MCF 10A (cell line): Measurements from ENCODE around the gene LTK. TPM values are rescaled to one million over a fixed set of nuclear protein-coding genes. Genes with fewer than 3 reads are reported as not detected.

ENCODE experiments used
- BruUV-seq: library from RNA; stranded (reverse); fragments of 400-500 nt; replicated peaks from 2 replicates; lab custom pipeline; 2021; lab: Mats Ljungman, UMichigan
- CTCF ChIA-PET: fragments of 300-600 bp; sonication (Branson Sonifier 250); formaldehyde crosslinking; extraction: SDS; loops from one replicate; lab custom pipeline; 2021; ENCODE audit warnings: antibody characterized with exemption, inconsistent platforms; lab: Yijun Ruan, JAX
- POLR2A ChIA-PET: fragments of 300-600, 350-650 bp; sonication (Branson Sonifier 250); formaldehyde crosslinking; extraction: SDS; loops from one replicate; lab custom pipeline; 2020; ENCODE audit warnings: antibody characterized with exemption, inconsistent platforms; lab: Yijun Ruan, JAX
- DNase-seq: peaks from one replicate; pipeline ENCODE4 v3.0.0-alpha.2; 2018; ENCODE audit not compliant: unreplicated experiment
- H3K27ac Mint-ChIP-seq: one replicate; pipeline ENCODE4 v1.8.0; 2022; ENCODE audit warnings: mild to moderate bottlenecking, low read depth, mixed read lengths; ENCODE audit not compliant: unreplicated experiment
- H3K27me3 Mint-ChIP-seq: one replicate; pipeline ENCODE4 v1.8.0; 2022; ENCODE audit warnings: mixed read lengths; ENCODE audit not compliant: insufficient read depth, unreplicated experiment
- H3K36me3 Mint-ChIP-seq: one replicate; pipeline ENCODE4 v1.8.0; 2022; ENCODE audit warnings: mild to moderate bottlenecking, moderate library complexity, mixed read lengths; ENCODE audit not compliant: insufficient read depth, unreplicated experiment
- H3K4me1 Mint-ChIP-seq: one replicate; pipeline ENCODE4 v1.8.0; 2022; ENCODE audit warnings: mixed read lengths; ENCODE audit not compliant: insufficient read depth, unreplicated experiment
- H3K4me3 Mint-ChIP-seq: one replicate; pipeline ENCODE4 v1.8.0; 2022; ENCODE audit warnings: mild to moderate bottlenecking, moderate library complexity, mixed read lengths; ENCODE audit not compliant: unreplicated experiment
- H3K9me3 Mint-ChIP-seq: one replicate; pipeline ENCODE4 v1.8.0; 2022; ENCODE audit warnings: mixed read lengths; ENCODE audit not compliant: unreplicated experiment
- intact Hi-C: fragments of 100-400 bp; cut with micrococcal nuclease; formaldehyde crosslinking; loops from 2 replicates; pipeline ENCODE4 v1.14.1; 2022
- total RNA-seq: library from RNA; stranded (reverse); gene quantifications from 2 replicates; pipeline ENCODE4 v1.2.3, GENCODE V29; 2022
- TF ChIP-seq, protein P1 (sequence below): fragments of 200-600 bp; IDR thresholded peaks from one replicate; pipeline ENCODE4 v1.8.0; 2022; ENCODE audit warnings: antibody characterized with exemption, mild to moderate bottlenecking; ENCODE audit not compliant: unreplicated experiment

LTK gene
- total RNA-seq, 1 experiment from 2014 or later: not detected

DNA sequence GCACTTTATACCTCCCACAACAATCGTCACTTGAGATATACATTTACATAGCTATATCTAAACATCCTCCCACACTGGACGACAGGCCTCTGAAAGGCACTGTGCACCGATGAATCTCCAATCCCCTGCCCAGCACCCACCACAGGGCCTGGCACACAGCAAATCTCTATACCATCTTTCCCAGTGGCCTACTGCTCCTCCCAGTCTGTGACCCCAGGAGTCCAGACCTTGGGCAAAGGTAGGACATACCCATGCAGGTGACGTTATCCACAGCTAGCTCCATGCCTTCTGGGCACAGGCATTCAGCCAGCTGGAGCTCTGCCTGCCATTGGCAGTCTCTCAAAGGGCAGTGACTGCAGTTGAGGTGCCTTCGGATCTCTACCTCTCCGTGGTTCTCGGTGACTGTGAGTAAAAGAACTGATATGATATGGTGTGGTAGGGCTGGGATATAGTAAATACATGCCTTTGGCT, 5.8 kb downstream of the LTK start:
- no TSS peak for BruUV-seq
- H3K27me3 Mint-ChIP-seq: no peaks in the 10 kb centered on the region
- no peaks in the 10 kb centered on the region for H3K9me3 Mint-ChIP-seq
- DNase-seq: peak; percentile 89
- ChIA-PET POLR2A (interaction anchor here (0.6 to 2.2 kb wide), 10 partner anchors 10 to 1145 kb away, joined by 3 to 10 read pairs (median 4); partner anchors contain the start of genes ITPKA and RPAP1), CTCF (interaction anchor here (0.6 to 2.8 kb wide), 6 partner anchors 11 to 197 kb away, joined by 3 to 17 read pairs (median 4); no protein-coding TSS in a partner anchor)
- no peak overlapping the region for H3K4me3 Mint-ChIP-seq
- no peak overlapping the region for H3K27ac Mint-ChIP-seq
- H3K4me1 Mint-ChIP-seq: peaks cover 7% of the 10 kb centered on the region
- TF ChIP-seq, protein P1, sequence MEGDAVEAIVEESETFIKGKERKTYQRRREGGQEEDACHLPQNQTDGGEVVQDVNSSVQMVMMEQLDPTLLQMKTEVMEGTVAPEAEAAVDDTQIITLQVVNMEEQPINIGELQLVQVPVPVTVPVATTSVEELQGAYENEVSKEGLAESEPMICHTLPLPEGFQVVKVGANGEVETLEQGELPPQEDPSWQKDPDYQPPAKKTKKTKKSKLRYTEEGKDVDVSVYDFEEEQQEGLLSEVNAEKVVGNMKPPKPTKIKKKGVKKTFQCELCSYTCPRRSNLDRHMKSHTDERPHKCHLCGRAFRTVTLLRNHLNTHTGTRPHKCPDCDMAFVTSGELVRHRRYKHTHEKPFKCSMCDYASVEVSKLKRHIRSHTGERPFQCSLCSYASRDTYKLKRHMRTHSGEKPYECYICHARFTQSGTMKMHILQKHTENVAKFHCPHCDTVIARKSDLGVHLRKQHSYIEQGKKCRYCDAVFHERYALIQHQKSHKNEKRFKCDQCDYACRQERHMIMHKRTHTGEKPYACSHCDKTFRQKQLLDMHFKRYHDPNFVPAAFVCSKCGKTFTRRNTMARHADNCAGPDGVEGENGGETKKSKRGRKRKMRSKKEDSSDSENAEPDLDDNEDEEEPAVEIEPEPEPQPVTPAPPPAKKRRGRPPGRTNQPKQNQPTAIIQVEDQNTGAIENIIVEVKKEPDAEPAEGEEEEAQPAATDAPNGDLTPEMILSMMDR: no peak
- intact Hi-C loops: loop anchor here (1.0 kb wide), 1 partner anchor 32 kb away; no protein-coding TSS in a partner anchor
- no peaks in the 10 kb centered on the region for H3K36me3 Mint-ChIP-seq

DNA sequence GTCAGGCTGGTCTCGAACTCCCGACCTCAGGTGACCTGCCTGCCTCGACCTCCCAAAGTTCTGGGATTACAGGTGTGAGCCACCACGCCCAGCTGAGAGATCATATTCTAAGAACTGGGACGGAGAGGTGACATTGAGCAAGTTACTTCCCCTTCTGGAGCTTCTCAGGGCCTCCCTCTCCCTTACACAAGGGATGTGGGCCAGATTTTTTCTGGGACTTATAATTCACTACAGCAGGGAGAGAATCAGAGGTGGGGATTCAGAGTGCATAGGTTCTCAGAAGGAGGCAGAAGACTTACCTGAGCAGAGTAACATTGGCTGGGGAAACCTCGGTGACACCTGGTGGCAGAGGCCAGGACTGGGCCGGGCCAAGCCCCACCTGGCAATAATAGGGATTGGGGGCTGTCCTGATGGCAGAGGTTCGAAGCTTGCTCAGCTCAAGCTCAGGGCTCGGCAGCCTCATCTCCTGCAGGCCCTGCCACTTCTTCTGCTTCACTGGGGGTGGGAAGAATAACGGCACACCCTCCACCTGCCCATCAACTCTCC, 6.8 kb downstream of the LTK start:
- Mint-ChIP-seq H3K27me3 (no peaks in the 10 kb centered on the region), H3K9me3 (no peaks in the 10 kb centered on the region), H3K27ac (no peak overlapping the region), H3K36me3 (no peaks in the 10 kb centered on the region), H3K4me3 (no peak overlapping the region), H3K4me1 (peaks cover 7% of the 10 kb centered on the region)
- DNase-seq: peak; percentile 31
- TF ChIP-seq, protein P1: peak; percentile 12
- ChIA-PET CTCF (interaction anchor here (0.5 to 2.8 kb wide), 7 partner anchors 10 to 962 kb away, joined by 3 to 17 read pairs (median 3); no protein-coding TSS in a partner anchor), POLR2A (interaction anchor here (0.7 to 2.2 kb wide), 5 partner anchors 9 to 42 kb away, joined by 3 to 10 read pairs (median 4); partner anchors contain the start of gene ITPKA)
- no TSS peak for BruUV-seq
- intact Hi-C loops: no loop called here

- Mint-ChIP-seq H3K27me3 (no peaks in the 10 kb centered on the region), H3K9me3 (no peaks in the 10 kb centered on the region), H3K27ac (no peak overlapping the region), H3K4me3 (no peak overlapping the region), H3K36me3 (no peaks in the 10 kb centered on the region), H3K4me1 (peaks cover 7% of the 10 kb centered on the region)
- ChIA-PET CTCF (interaction anchor here (0.6 to 2.8 kb wide), 3 partner anchors 9 to 64 kb away, joined by 3 to 17 read pairs (median 5); no protein-coding TSS in a partner anchor), POLR2A (interaction anchor here (2.2 kb wide), 1 partner anchor 40 kb away, joined by 10 read pairs; no protein-coding TSS in a partner anchor)
- intact Hi-C loops: no loop called here
- no TSS peak for BruUV-seq
- TF ChIP-seq, protein P1: no peak
- DNase-seq: no peak
Measured at GRCh38 chr15:41505776-41506175, 7.9 kb downstream of the LTK start.

- Mint-ChIP-seq H3K27me3 (no peaks in the 10 kb centered on the region), H3K9me3 (no peaks in the 10 kb centered on the region), H3K36me3 (no peaks in the 10 kb centered on the region), H3K27ac (no peak overlapping the region), H3K4me1 (peaks cover 7% of the 10 kb centered on the region), H3K4me3 (no peak overlapping the region)
- BruUV-seq: no TSS peak
- CTCF ChIA-PET: interaction anchor here (0.8 to 2.8 kb wide), 2 partner anchors 10 to 40 kb away, joined by 3 to 17 read pairs; no protein-coding TSS in a partner anchor
- POLR2A ChIA-PET: no interaction called here
- DNase-seq: no peak
- TF ChIP-seq, protein P1: no peak
- intact Hi-C loops: no loop called here
Measured at GRCh38 chr15:41504751-41505492, 8.7 kb downstream of the LTK start.
